Osteocyte (in vitro differentiated cells): Measurements from ENCODE around the gene FBXO30. TPM values are rescaled to one million over a fixed set of nuclear protein-coding genes. Genes with fewer than 3 reads are reported as not detected.

Source experiments
- DNase-seq: peaks from one replicate; pipeline ENCODE4 v3.0.0; 2021; ENCODE audit warnings: mixed read lengths; ENCODE audit not compliant: unreplicated experiment; ENCODE audit errors: extremely low spot score
- H3K27ac Mint-ChIP-seq: one replicate; pipeline ENCODE4 v1.8.0; 2021; ENCODE audit warnings: mild to moderate bottlenecking, mixed read lengths; ENCODE audit not compliant: unreplicated experiment
- H3K27me3 Mint-ChIP-seq: one replicate; pipeline ENCODE4 v1.8.0; 2021; ENCODE audit warnings: mixed read lengths; ENCODE audit not compliant: unreplicated experiment
- H3K36me3 Mint-ChIP-seq: one replicate; pipeline ENCODE4 v1.8.0; 2021; ENCODE audit warnings: mixed read lengths; ENCODE audit not compliant: unreplicated experiment
- H3K4me1 Mint-ChIP-seq: one replicate; pipeline ENCODE4 v1.8.0; 2021; ENCODE audit warnings: mixed read lengths; ENCODE audit not compliant: unreplicated experiment
- H3K4me3 Mint-ChIP-seq: one replicate; pipeline ENCODE4 v1.8.0; 2021; ENCODE audit warnings: mild to moderate bottlenecking, moderate library complexity, mixed read lengths; ENCODE audit not compliant: unreplicated experiment
- H3K9me3 Mint-ChIP-seq: one replicate; pipeline ENCODE4 v1.8.0; 2021; ENCODE audit warnings: mixed read lengths; ENCODE audit not compliant: unreplicated experiment
- total RNA-seq: library from RNA; stranded (reverse); gene quantifications from 2 replicates; pipeline ENCODE4 v1.2.1, GENCODE V29; 2021
- TF ChIP-seq, protein P1 (sequence below): fragments of 200-600 bp; sonication (generic); IDR thresholded peaks from 2 replicates; pipeline ENCODE4 v1.5.0; 2021; ENCODE audit warnings: antibody characterized with exemption, mild to moderate bottlenecking, moderate library complexity

The FBXO30 gene
- total RNA-seq, 1 donor from 2014 or later: 13.2 TPM

DNA sequence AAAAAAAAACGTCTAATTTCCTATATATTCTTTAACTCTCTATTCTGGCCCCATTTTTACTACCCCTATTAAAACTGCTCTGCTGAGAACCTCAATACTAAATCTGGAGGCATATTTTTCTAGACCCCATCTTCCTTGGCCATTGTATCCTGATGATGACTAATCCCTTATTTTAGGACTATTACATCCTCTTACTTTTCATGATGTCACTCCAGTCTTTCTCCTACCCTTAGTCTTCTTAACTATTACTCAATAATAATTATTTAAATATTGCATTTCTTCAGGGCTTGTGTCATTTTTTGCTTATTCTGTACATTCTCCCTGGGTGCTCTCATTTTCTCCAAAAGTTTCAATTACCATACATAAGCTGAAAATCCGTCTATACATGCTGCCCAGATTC is 6.4 kb downstream of the FBXO30 start:
- Mint-ChIP-seq H3K27ac (no peak overlapping the region), H3K9me3 (no peaks in the 10 kb centered on the region), H3K4me1 (peaks cover 35% of the 10 kb centered on the region), H3K4me3 (no peak overlapping the region), H3K36me3 (peaks cover 35% of the 10 kb centered on the region), H3K27me3 (no peaks in the 10 kb centered on the region)
- TF ChIP-seq, protein P1, sequence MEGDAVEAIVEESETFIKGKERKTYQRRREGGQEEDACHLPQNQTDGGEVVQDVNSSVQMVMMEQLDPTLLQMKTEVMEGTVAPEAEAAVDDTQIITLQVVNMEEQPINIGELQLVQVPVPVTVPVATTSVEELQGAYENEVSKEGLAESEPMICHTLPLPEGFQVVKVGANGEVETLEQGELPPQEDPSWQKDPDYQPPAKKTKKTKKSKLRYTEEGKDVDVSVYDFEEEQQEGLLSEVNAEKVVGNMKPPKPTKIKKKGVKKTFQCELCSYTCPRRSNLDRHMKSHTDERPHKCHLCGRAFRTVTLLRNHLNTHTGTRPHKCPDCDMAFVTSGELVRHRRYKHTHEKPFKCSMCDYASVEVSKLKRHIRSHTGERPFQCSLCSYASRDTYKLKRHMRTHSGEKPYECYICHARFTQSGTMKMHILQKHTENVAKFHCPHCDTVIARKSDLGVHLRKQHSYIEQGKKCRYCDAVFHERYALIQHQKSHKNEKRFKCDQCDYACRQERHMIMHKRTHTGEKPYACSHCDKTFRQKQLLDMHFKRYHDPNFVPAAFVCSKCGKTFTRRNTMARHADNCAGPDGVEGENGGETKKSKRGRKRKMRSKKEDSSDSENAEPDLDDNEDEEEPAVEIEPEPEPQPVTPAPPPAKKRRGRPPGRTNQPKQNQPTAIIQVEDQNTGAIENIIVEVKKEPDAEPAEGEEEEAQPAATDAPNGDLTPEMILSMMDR: no peak
- no peak for DNase-seq

DNA sequence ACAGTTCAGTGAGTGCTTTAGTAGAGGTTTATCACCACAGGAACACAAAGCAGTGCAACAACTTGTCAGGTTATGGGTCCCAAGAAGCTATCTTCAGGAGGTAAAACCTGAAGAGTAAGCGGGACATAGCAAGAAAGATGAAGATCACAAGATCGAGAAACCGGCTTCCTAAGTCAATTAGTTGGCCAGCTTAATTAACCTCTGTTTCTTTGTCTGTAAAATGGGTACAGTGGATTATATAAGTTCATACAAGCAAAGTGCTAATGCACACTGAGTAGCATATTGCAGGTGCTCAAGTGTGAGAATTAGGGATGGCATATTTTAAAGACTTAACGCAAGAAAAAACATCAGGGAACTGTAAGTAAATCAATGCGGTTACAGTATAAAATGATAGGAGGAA is 12.5 kb downstream of the FBXO30 start:
- no peak overlapping the region for H3K4me3 Mint-ChIP-seq
- peaks cover 42% of the 10 kb centered on the region for H3K36me3 Mint-ChIP-seq
- H3K27ac Mint-ChIP-seq: no peak overlapping the region
- DNase-seq: no peak
- H3K4me1 Mint-ChIP-seq: peaks cover 25% of the 10 kb centered on the region
- H3K27me3 Mint-ChIP-seq: no peaks in the 10 kb centered on the region
- TF ChIP-seq, protein P1: no peak
- H3K9me3 Mint-ChIP-seq: peaks cover 5% of the 10 kb centered on the region

- Mint-ChIP-seq H3K27me3 (no peaks in the 10 kb centered on the region), H3K4me3 (no peak overlapping the region), H3K4me1 (peaks cover 28% of the 10 kb centered on the region), H3K27ac (no peak overlapping the region), H3K9me3 (peaks cover 5% of the 10 kb centered on the region), H3K36me3 (peaks cover 38% of the 10 kb centered on the region)
- DNase-seq: no peak
- TF ChIP-seq, protein P1: no peak
Observed at GRCh38 chr6:145801021-145801420, 13.6 kb downstream of the FBXO30 start.

GRCh38 chr6:145798530-145798929 is 16.1 kb downstream of the FBXO30 start:
- H3K27me3 Mint-ChIP-seq: no peaks in the 10 kb centered on the region
- H3K36me3 Mint-ChIP-seq: peaks cover 18% of the 10 kb centered on the region
- peaks cover 28% of the 10 kb centered on the region for H3K4me1 Mint-ChIP-seq
- H3K9me3 Mint-ChIP-seq: peaks cover 5% of the 10 kb centered on the region
- H3K4me3 Mint-ChIP-seq: no peak overlapping the region
- DNase-seq: no peak
- TF ChIP-seq, protein P1: no peak
- peak overlapping the region; percentile 79 for H3K27ac Mint-ChIP-seq

DNA sequence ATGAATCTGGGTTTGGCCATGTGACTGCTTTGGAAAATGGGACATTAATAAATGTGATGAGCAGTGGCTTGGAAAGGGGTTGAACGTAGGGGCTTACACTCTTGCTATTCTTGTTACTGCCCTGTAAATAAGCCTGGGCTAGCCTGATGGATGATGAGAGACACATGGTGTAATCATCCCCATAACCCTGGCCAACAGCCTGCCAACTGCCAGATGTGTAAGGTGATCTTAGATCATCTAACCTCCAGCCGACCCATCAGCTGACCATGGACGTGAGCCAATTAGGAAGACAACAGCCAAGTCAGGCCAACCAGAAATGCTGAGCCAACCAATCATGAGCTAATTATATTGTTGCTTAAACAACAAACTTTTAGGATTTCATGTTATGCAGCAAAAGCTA is 25.2 kb downstream of the FBXO30 start:
- no peak for DNase-seq
- no peaks in the 10 kb centered on the region for H3K27me3 Mint-ChIP-seq
- no peak overlapping the region for H3K4me3 Mint-ChIP-seq
- no peak overlapping the region for H3K27ac Mint-ChIP-seq
- TF ChIP-seq, protein P1: no peak
- H3K4me1 Mint-ChIP-seq: no peaks in the 10 kb centered on the region
- peaks cover 30% of the 10 kb centered on the region for H3K36me3 Mint-ChIP-seq
- peaks cover 32% of the 10 kb centered on the region for H3K9me3 Mint-ChIP-seq
